Ectodermal cell (in vitro differentiated cells): ENCODE data around the gene NFIB.

Experiments
- H3K27ac ChIP-seq: 2 replicates; pipeline ENCODE4 v1.7.0; 2013; ENCODE audit warnings: mild to moderate bottlenecking, low read depth, low read length; ENCODE audit not compliant: insufficient read depth, poor library complexity, severe bottlenecking
- H3K27me3 ChIP-seq: 2 replicates; pipeline ENCODE4 v1.7.0; 2013; ENCODE audit warnings: mild to moderate bottlenecking, low read length; ENCODE audit not compliant: insufficient read depth, control insufficient read depth, poor library complexity, severe bottlenecking
- H3K36me3 ChIP-seq: one replicate; pipeline ENCODE4 v1.7.0; 2013; ENCODE audit warnings: low read length; ENCODE audit not compliant: control insufficient read depth, insufficient read depth
- H3K4me1 ChIP-seq: one replicate; pipeline ENCODE4 v1.7.0; 2013; ENCODE audit warnings: low read length; ENCODE audit not compliant: control insufficient read depth, insufficient read depth
- H3K4me3 ChIP-seq: 2 replicates; pipeline ENCODE4 v1.7.0; 2013; ENCODE audit warnings: low read depth, low read length, control low read depth; ENCODE audit not compliant: insufficient read depth
- H3K9me3 ChIP-seq: 2 replicates; pipeline ENCODE4 v1.7.0; 2013; ENCODE audit warnings: mild to moderate bottlenecking, low read length, moderate library complexity; ENCODE audit not compliant: control insufficient read depth
- WGBS, 2 experiments: methylation state at CpG; one replicate each; pipeline ENCODE4 v1.1.7; 2013; ENCODE audit warnings: missing lambda C conversion rate in 2 of 2; 5-methylcytosine and 5-hydroxymethylcytosine counted together

The NFIB gene

GRCh38 chr9:14321517-14322130 is 7.7 kb upstream of the NFIB start:
- Histone ChIP-seq H3K27me3 (peaks cover 77% of the 10 kb centered on the region), H3K9me3 (no peaks in the 10 kb centered on the region), H3K36me3 (no peaks in the 10 kb centered on the region), H3K4me3 (peak overlapping the region; percentile 64), H3K27ac (no peak overlapping the region), H3K4me1 (peaks cover 2% of the 10 kb centered on the region)
- 6 to 8% methylated on average over 8 to 9 of the region's 9 CpGs for WGBS, 2 experiments

DNA sequence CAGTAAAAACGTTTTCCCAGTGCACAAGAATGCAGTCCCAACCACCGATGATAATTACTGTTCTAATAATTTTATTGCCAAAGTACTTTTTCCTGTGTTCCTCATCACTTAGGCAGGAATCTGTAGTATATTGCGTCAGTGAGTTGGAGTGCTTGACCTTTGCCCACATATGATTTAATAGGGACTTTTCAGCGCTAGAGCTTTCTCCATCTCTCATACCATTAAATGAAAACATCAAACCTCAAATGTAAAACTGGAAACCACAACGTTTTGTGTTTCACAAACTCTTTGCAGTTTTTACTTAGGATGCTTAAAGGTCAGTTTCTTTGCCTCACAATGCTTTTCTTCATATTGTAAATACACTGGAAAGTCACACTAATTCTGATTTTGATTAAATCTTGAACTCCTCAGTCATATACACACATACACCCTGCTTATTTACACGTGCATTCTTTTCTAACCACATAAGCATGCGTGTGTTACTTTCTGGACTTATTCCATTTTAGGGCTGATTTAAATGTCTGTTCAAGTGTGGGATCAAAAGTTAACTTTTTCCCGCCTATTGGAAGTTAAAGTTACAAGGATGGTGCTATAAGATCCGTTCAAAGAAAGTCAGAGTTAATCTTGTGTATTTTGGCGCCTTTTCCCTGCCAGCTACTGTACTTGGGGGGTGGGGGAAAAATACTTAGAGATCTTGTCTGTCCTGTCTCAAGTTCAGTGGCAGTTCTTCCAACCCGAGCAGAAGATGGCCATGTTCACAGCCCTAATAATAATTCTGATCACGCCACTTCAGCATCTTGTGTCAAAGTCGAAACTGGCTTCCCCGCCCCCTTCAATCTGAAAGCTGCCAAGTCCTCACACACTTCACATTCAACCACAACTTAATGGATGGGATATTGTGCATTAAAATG is 6.6 kb upstream of the NFIB start:
- peaks cover 88% of the 10 kb centered on the region for H3K27me3 ChIP-seq

GRCh38 chr9:14318934-14319580 is 5.1 kb upstream of the NFIB start:
- H3K4me1 ChIP-seq, result peaks cover 9% of the 10 kb centered on the region
- 63 to 71% methylated on average over 4 of the region's 4 CpGs for WGBS, 2 experiments
- H3K27ac ChIP-seq, result no peak overlapping the region
- no peaks in the 10 kb centered on the region for H3K36me3 ChIP-seq
- no peak overlapping the region for H3K4me3 ChIP-seq
- peaks cover 95% of the 10 kb centered on the region for H3K27me3 ChIP-seq
- H3K9me3 ChIP-seq, result no peaks in the 10 kb centered on the region

More for the DNA sequence above, 6.6 kb upstream of the NFIB start:
- Histone ChIP-seq H3K36me3 (no peaks in the 10 kb centered on the region), H3K9me3 (no peaks in the 10 kb centered on the region), H3K27ac (no peak overlapping the region), H3K4me1 (peaks cover 9% of the 10 kb centered on the region), H3K4me3 (no peak overlapping the region)
- 32 to 34% methylated on average over 13 to 14 of the region's 14 CpGs for WGBS, 2 experiments

- Histone ChIP-seq H3K27ac (no peak overlapping the region), H3K27me3 (peaks cover 95% of the 10 kb centered on the region), H3K4me3 (no peak overlapping the region), H3K4me1 (peaks cover 9% of the 10 kb centered on the region), H3K36me3 (no peaks in the 10 kb centered on the region), H3K9me3 (no peaks in the 10 kb centered on the region)
- WGBS, 2 experiments, result 52 to 64% methylated on average over 2 of the region's 2 CpGs
Measured at GRCh38 chr9:14318361-14318760, 4.4 kb upstream of the NFIB start.

DNA sequence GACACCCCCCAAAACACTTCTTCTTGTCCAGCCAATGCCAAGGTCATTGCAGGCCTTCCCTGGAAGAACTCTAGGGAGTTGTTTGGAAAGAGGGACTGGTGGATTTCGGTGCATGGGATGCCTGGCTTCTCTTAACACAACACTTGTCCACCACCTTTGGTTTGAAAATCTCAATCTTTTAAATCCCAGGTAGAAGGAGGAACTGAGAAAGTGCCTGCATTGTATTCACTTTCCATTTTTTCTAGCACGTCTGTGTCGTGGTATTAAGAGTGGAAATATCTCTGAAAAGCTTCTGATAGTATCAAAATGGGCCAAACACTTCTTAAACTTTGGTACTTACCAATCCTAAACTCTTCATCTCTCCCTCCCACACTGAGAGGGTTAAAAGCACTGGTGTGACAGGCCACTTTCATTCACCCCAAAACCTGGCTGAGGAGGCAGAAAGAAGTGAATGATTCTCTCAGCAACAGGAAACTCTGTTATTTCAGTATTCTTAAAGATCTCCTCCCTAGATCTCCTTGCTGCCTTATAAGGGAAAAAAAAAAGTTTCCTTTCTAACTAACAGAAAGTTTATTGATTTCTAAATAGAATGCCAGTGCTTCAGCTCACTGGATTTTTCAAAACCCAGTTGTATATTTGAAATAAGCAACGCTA is 3.9 kb upstream of the NFIB start:
- 69 to 81% methylated on average over 3 to 4 of the region's 4 CpGs for WGBS, 2 experiments
- H3K27ac ChIP-seq, result no peak overlapping the region
- no peaks in the 10 kb centered on the region for H3K9me3 ChIP-seq
- H3K36me3 ChIP-seq, result no peaks in the 10 kb centered on the region
- H3K4me1 ChIP-seq, result peaks cover 9% of the 10 kb centered on the region
- H3K27me3 ChIP-seq, result peaks cover 95% of the 10 kb centered on the region
- H3K4me3 ChIP-seq, result no peak overlapping the region

- H3K9me3 ChIP-seq, result no peaks in the 10 kb centered on the region
- peaks cover 98% of the 10 kb centered on the region for H3K27me3 ChIP-seq
- H3K4me1 ChIP-seq, result peaks cover 9% of the 10 kb centered on the region
- WGBS, 2 experiments, result 8 to 11% methylated on average over 8 of the region's 8 CpGs
- no peaks in the 10 kb centered on the region for H3K36me3 ChIP-seq
- H3K27ac ChIP-seq, result no peak overlapping the region
- peak overlapping the region; percentile 56 for H3K4me3 ChIP-seq
Measured at GRCh38 chr9:14316602-14317300, 2.8 kb upstream of the NFIB start.

DNA sequence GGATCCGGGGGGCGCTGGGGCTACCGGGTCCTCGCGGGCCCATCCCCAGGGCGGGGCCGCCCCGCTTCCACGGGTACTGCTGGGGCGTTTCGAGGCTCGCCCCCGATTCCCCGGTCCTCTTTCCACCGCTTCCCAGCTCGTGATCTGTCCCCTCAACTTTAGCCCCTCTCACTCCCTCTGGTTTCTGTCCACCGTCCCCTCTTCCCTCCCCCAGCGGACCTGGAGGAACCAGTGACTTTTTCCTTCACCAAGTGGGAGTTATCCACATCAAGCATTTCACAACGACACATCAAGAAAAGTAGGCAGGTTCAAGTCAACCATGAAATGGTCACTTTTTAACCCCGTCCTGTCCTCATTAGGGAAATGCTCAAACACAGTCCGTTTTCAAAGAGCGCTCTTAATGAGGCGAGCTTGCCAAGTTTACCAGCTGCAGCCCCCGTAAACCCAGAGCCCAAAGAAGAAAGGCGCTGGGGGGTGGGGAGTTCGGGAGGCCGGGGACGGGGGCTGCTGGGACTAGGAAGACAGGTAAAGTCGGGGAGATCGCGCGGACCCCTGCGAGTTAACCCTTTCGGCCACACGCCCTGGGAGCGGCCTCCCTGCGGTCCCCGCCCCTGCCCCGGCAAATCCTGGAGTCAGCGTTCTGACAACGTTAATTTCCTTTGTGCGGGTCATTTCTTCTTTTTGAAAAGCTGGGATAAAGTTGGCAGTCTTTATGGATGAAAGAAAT is 2.1 kb upstream of the NFIB start:
- H3K27ac ChIP-seq, result no peak overlapping the region
- H3K36me3 ChIP-seq, result no peaks in the 10 kb centered on the region
- 0 to 1% methylated on average over 42 of the region's 42 CpGs for WGBS, 2 experiments
- peaks cover 9% of the 10 kb centered on the region for H3K4me1 ChIP-seq
- H3K4me3 ChIP-seq, result peak overlapping the region; percentile 56
- H3K27me3 ChIP-seq, result peaks cover 97% of the 10 kb centered on the region
- no peaks in the 10 kb centered on the region for H3K9me3 ChIP-seq

DNA sequence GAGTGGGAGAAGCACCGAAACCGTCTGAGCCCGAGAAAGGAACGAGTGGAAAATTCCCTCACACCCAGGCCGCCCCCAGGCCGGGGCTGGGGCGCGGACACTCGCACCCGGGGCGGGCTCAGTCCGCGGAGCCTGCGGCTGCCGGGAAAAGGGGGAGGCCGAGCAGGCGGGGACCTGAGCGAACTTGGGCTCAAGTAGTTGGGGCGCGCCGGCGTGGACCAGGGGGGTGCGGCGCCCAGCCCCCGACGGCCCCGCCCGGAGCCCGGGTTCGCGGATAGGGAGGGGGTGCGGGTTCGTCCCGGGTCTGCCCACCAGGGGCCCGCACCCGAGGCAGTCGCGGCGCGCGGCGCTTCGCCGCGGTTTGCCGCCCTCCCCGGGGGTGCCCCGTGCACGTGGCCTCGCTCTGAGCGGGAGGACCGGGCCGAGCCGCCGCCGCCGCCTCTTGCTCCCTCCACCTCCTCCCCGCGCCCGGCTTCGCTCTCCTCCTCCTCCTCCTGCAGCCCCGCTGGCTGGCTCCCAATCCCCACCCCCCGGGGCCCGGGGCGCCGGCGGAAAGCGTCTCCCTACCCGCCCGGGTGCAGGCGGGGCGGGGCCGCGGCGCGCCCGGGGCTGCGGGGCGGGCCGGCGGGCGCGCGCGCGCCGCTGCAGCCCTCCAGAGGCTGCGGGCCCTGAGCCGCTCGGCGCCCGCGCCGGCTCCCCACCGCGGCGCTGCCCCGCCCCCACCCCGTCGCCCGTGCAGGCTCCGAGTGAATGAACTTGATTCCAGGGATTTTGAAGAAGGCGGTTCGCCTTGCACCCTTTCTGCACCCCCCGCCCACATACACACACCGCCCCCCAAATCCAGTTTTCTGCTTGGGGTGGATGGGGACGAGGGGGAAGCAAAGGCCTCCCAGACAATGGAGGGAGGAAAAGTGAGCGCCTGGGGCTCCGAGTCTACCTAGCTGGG is 1.3 kb upstream of the NFIB start:
- 0% methylated on average over 104 to 109 of the region's 109 CpGs for WGBS, 2 experiments
- no peak overlapping the region for H3K27ac ChIP-seq

More for the DNA sequence above, 1.3 kb upstream of the NFIB start:
- Histone ChIP-seq H3K27me3 (peaks cover 89% of the 10 kb centered on the region), H3K9me3 (no peaks in the 10 kb centered on the region), H3K36me3 (no peaks in the 10 kb centered on the region), H3K4me3 (peak overlapping the region; percentile 56), H3K4me1 (peaks cover 9% of the 10 kb centered on the region)
